HL-60 (cell line): ENCODE results near the gene LEKR1.

Experiments
- DNase-seq, 2 experiments: peaks; one replicate each; pipeline ENCODE4 v3.0.0-alpha.2; 2010 to 2020; ENCODE audit warnings: low read depth in 1 of 2, low spot score in 1 of 2
- H3K27ac ChIP-seq: fragments of 250-450 bp; sonication (Bioruptor Pico); replicated peaks from 2 replicates; pipeline ENCODE4 v1.5.1; 2020; ENCODE audit warnings: mild to moderate bottlenecking, moderate library complexity
- H3K27me3 ChIP-seq: fragments of 250-450 bp; sonication (Bioruptor Pico); 2 replicates; pipeline ENCODE4 v1.5.1; 2021; ENCODE audit warnings: mild to moderate bottlenecking, moderate library complexity; ENCODE audit not compliant: insufficient read depth, poor library complexity, severe bottlenecking
- H3K4me3 ChIP-seq: replicated peaks from 2 replicates; pipeline ENCODE4 v1.5.1; 2011; ENCODE audit warnings: mild to moderate bottlenecking, control low read depth, low read length; ENCODE audit not compliant: insufficient read depth
- CTCF ChIP-seq: IDR thresholded peaks from one replicate; pipeline ENCODE4 v1.5.1; 2011; ENCODE audit warnings: low read length, control low read depth, inconsistent platforms; ENCODE audit not compliant: insufficient read depth
- GABPA ChIP-seq: IDR thresholded peaks from 2 replicates; pipeline ENCODE4 v1.6.1; 2012; ENCODE audit warnings: low read depth
- POLR2AphosphoS5 ChIP-seq: IDR thresholded peaks from 2 replicates; pipeline ENCODE4 v1.6.1; 2012; ENCODE audit warnings: low read depth
- REST ChIP-seq: IDR thresholded peaks from 2 replicates; pipeline ENCODE4 v1.6.1; 2012; ENCODE audit warnings: low read depth; ENCODE audit not compliant: insufficient replicate concordance
- SPI1 ChIP-seq: IDR thresholded peaks from 2 replicates; pipeline ENCODE4 v1.6.1; 2012; ENCODE audit warnings: low read depth, mild to moderate bottlenecking, borderline replicate concordance

The LEKR1 gene

GRCh38 chr3:157075693-157076420 is 249.7 kb downstream of the LEKR1 start:
- Histone ChIP-seq H3K27ac (no peak overlapping the region), H3K4me3 (no peak overlapping the region), H3K27me3 (no peaks in the 10 kb centered on the region)
- TF ChIP-seq POLR2AphosphoS5 (no peak), REST (no peak), CTCF (no peak), GABPA (no peak), SPI1 (no peak)
- DNase-seq: no peak

GRCh38 chr3:157077565-157077991 is 251.4 kb downstream of the LEKR1 start:
- DNase-seq: no peak
- Histone ChIP-seq H3K27ac (no peak overlapping the region), H3K27me3 (no peaks in the 10 kb centered on the region), H3K4me3 (no peak overlapping the region)
- TF ChIP-seq POLR2AphosphoS5 (no peak), REST (no peak), CTCF (no peak), GABPA (no peak)

- TF ChIP-seq POLR2AphosphoS5 (no peak), SPI1 (no peak), REST (no peak), CTCF (no peak), GABPA (no peak)
- no peaks in the 10 kb centered on the region for H3K27me3 ChIP-seq
- DNase-seq: no peak
- no peak overlapping the region for H3K27ac ChIP-seq
- no peak overlapping the region for H3K4me3 ChIP-seq
These were observed 252.1 kb downstream of the LEKR1 start for GRCh38 chr3:157078131-157078810.
